ENCODE results near the gene ZSCAN10. TPM values are rescaled to one million over a fixed set of nuclear protein-coding genes. Genes with fewer than 3 reads are reported as not detected.

ZSCAN10 gene
- total and polyA plus RNA-seq, 8 donors, result not detected

DNA sequence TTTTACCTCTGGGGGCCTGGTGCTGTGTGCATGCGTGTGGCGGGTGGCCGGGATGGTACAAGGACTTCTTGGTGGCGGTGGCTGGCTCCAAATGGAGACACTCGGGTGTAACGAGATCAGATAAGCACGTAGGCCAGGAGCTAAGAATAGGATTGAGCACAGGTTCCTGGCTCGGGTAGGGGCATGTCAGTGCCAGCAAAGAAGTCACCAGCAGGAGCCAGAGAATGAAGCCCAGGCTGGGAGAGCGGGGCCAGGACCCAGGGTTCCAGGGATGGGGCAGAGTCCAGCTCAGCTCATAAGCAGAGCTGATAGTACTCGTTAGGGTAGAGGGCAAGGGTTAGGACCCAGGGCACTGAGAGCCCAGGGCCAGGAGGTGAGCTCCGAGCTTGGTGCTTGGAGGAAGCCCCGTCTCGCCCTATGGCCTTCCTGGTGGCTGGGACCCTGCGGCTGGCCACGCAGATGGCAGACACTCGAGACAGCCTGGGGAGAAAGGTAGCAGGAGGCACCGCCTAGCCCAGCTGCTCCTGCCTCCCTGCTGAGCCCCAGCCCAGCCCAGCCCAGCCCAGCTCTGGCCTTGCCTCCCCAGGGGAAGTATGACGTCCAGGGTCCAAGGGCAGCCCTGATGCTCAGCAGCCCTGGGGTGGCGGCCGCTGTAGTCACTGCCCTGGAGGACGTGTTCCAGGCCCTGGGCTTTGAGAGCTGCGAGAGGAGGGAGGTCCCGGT is 44.7 kb upstream of the ZSCAN10 start:
- 56 to 72% (median 68%) methylated on average over 16 to 23 of the region's 23 CpGs for WGBS, 5 donors
- no peaks in the 10 kb centered on the region for H3K9me3 ChIP-seq
- H3K27ac ChIP-seq, result no peak overlapping the region

GRCh38 chr16:3143189-3143588 is 44.1 kb upstream of the ZSCAN10 start:
- no peak overlapping the region for H3K4me3 ChIP-seq
- intact Hi-C loops (cut with DNase I; ENCODE audit: low total_unique reads), result no loop called here
- H3K4me1 ChIP-seq, result no peaks in the 10 kb centered on the region
- no peak overlapping the region for H3K27ac ChIP-seq
- TF ChIP-seq EP300 (IDR thresholded peaks at IDR 0.05) (no peak), POLR2A (IDR thresholded peaks at IDR 0.05) (no peak), CTCF (IDR thresholded peaks at IDR 0.05) (no peak)
- 88 to 96% (median 95%) methylated on average over 7 to 11 of the region's 11 CpGs for WGBS, 5 donors
- H3K36me3 ChIP-seq, result peaks cover 24 to 51% (median 48%) of the 10 kb centered on the region in 4 donors
- H3K27me3 ChIP-seq, result no peaks in the 10 kb centered on the region
- DNase-seq, result no peak
- H3K9me3 ChIP-seq, result no peaks in the 10 kb centered on the region

More for the DNA sequence above, 44.7 kb upstream of the ZSCAN10 start:
- Histone ChIP-seq H3K36me3 (peaks cover 21 to 46% (median 43%) of the 10 kb centered on the region in 4 donors), H3K27me3 (no peaks in the 10 kb centered on the region), H3K4me1 (no peaks in the 10 kb centered on the region), H3K4me3 (no peak overlapping the region)
- TF ChIP-seq POLR2A (IDR thresholded peaks at IDR 0.05) (no peak), CTCF (IDR thresholded peaks at IDR 0.05) (no peak), POLR2AphosphoS5 (IDR thresholded peaks at IDR 0.05) (no peak), EP300 (IDR thresholded peaks at IDR 0.05) (no peak)
- no peak for DNase-seq
- intact Hi-C loops (cut with DNase I; ENCODE audit: low total_unique reads), result no loop called here

GRCh38 chr16:3142770-3143169 is 43.7 kb upstream of the ZSCAN10 start:
- Histone ChIP-seq H3K4me1 (no peaks in the 10 kb centered on the region), H3K9me3 (no peaks in the 10 kb centered on the region), H3K27me3 (no peaks in the 10 kb centered on the region), H3K36me3 (peaks cover 24 to 56% (median 53%) of the 10 kb centered on the region in 4 donors), H3K4me3 (no peak overlapping the region), H3K27ac (no peak overlapping the region)
- intact Hi-C loops (cut with DNase I; ENCODE audit: low total_unique reads), result no loop called here
- WGBS, 5 donors, result 86 to 97% (median 92%) methylated on average over 11 to 13 of the region's 13 CpGs
- TF ChIP-seq POLR2AphosphoS5 (IDR thresholded peaks at IDR 0.05) (no peak), CTCF (IDR thresholded peaks at IDR 0.05) (no peak), POLR2A (IDR thresholded peaks at IDR 0.05) (no peak), EP300 (IDR thresholded peaks at IDR 0.05) (no peak)
- DNase-seq, result no peak

DNA sequence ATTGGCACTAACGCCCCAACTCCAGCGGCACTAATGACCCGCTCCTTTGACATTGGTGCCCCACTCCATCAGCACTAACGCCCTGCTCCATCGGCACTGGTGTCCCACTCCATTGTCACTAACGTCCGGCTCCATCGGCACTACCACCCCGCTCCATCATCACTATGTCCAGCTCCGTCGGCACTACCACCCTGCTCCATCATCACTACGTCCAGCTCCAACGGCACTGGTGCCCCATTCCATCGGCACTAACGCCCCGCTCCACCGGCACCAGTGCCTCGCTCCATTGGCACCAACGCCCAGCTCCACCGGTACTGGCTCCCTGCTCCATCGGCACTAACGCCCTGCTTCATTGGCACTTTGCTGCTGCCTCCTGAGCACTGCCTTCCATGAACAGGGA is 43.2 kb upstream of the ZSCAN10 start:
- DNase-seq, result no peak
- Histone ChIP-seq H3K36me3 (peaks cover 24 to 60% (median 57%) of the 10 kb centered on the region in 4 donors), H3K27me3 (no peaks in the 10 kb centered on the region), H3K4me1 (peaks cover 0 to 2% (median 0%) of the 10 kb centered on the region in 4 donors), H3K9me3 (no peaks in the 10 kb centered on the region), H3K4me3 (no peak overlapping the region), H3K27ac (no peak overlapping the region)
- intact Hi-C loops (cut with DNase I; ENCODE audit: low total_unique reads), result no loop called here
- TF ChIP-seq POLR2AphosphoS5 (IDR thresholded peaks at IDR 0.05), result no peak
- no peak for TF ChIP-seq POLR2A (IDR thresholded peaks at IDR 0.05)
- no peak for TF ChIP-seq CTCF (IDR thresholded peaks at IDR 0.05)
- no peak for TF ChIP-seq EP300 (IDR thresholded peaks at IDR 0.05)
- 95 to 98% (median 97%) methylated on average over 22 of the region's 22 CpGs for WGBS, 5 donors
